Epidermal melanocyte (primary cell): ENCODE results near the gene MTFR1L.

Experiments
- DNase-seq: peaks from one replicate; pipeline ENCODE4 v3.0.0; 2011; ENCODE audit warnings: low spot score; ENCODE audit not compliant: insufficient read length

MTFR1L gene

GRCh38 chr1:25790472-25790871 lies 29.3 kb upstream of the MTFR1L start:
- DNase-seq: no peak

- DNase-seq: no peak
Observed at GRCh38 chr1:25792115-25792514, 27.6 kb upstream of the MTFR1L start.

- DNase-seq: no peak
Observed at GRCh38 chr1:25793585-25794170, 26.1 kb upstream of the MTFR1L start.

GRCh38 chr1:25794325-25794724 lies 25.4 kb upstream of the MTFR1L start:
- DNase-seq: no peak

GRCh38 chr1:25795211-25795610 lies 24.5 kb upstream of the MTFR1L start:
- no peak for DNase-seq

- no peak for DNase-seq
Observed at GRCh38 chr1:25795946-25796810, 23.6 kb upstream of the MTFR1L start.

- peak; percentile 77 for DNase-seq
Observed at GRCh38 chr1:25796811-25797458, 22.8 kb upstream of the MTFR1L start.

- no peak for DNase-seq
Observed at GRCh38 chr1:25797939-25798338, 21.8 kb upstream of the MTFR1L start.

GRCh38 chr1:25798666-25799351 lies 20.9 kb upstream of the MTFR1L start:
- no peak for DNase-seq

- DNase-seq: no peak
Observed at GRCh38 chr1:25799352-25799934, 20.3 kb upstream of the MTFR1L start.

GRCh38 chr1:25799935-25800702 lies 19.6 kb upstream of the MTFR1L start, which contains the start of gene SELENON:
TSS of gene SELENON (plus strand) at chr1:25800193. CDS start at chr1:25800231, 38 bp downstream.
- peak; percentile 79 for DNase-seq

GRCh38 chr1:25800703-25801377 lies 18.9 kb upstream of the MTFR1L start:
- DNase-seq: no peak

GRCh38 chr1:25802915-25803314 lies 16.8 kb upstream of the MTFR1L start:
- no peak for DNase-seq

GRCh38 chr1:25803368-25803767 lies 16.4 kb upstream of the MTFR1L start:
- no peak for DNase-seq

- DNase-seq: no peak
Observed at GRCh38 chr1:25804244-25804963, 15.3 kb upstream of the MTFR1L start.

- DNase-seq: no peak
Observed at GRCh38 chr1:25804964-25805862, 14.5 kb upstream of the MTFR1L start.

- DNase-seq: peak; percentile 84
Observed at GRCh38 chr1:25805863-25806225, 13.9 kb upstream of the MTFR1L start.

GRCh38 chr1:25806418-25806817 lies 13.3 kb upstream of the MTFR1L start:
- DNase-seq: no peak
